Stimulated activated naive CD8-positive, alpha-beta T cell treated with anti-CD3 and anti-CD28 coated beads, Interleukin-15, amount 100 ng/mL, for 72 hours (primary cell): ENCODE data around the gene SMTNL2.
"Not testable (repeated sequence)": the region's sequence is repeated elsewhere in the genome, so short reads cannot be mapped to it uniquely, and the experiment has no call there.

Experiments used
- ATAC-seq: fragments of 150-1000 bp; cut with Tn5 transposase; 2 replicates; pipeline ENCODE4 v1.10.0; 2021; ENCODE audit warnings: mild to moderate bottlenecking, moderate library complexity
- DNase-seq, 2 donors: peaks; one replicate each; pipeline ENCODE4 v3.0.0; 2021 to 2022
- H3K27ac Mint-ChIP-seq, 2 donors: one replicate each; pipeline ENCODE4 v1.8.0; 2022; ENCODE audit warnings: mild to moderate bottlenecking in 2 of 2, mixed read lengths in 2 of 2, moderate library complexity in 2 of 2
- H3K27me3 Mint-ChIP-seq: one replicate; pipeline ENCODE4 v1.8.0; 2022; ENCODE audit warnings: mixed read lengths
- H3K4me1 Mint-ChIP-seq: one replicate; pipeline ENCODE4 v1.8.0; 2022; ENCODE audit warnings: mild to moderate bottlenecking, mixed read lengths
- H3K4me3 Mint-ChIP-seq, 2 donors: one replicate each; pipeline ENCODE4 v1.8.0; 2022; ENCODE audit warnings: mild to moderate bottlenecking in 2 of 2, mixed read lengths in 2 of 2, moderate library complexity in 1 of 2
- H3K9me3 Mint-ChIP-seq, 2 donors: one replicate each; pipeline ENCODE4 v1.8.0; 2022; ENCODE audit warnings: mixed read lengths in 2 of 2

Gene SMTNL2

GRCh38 chr17:4565209-4566141 is 18.9 kb upstream of the SMTNL2 start:
- peak; percentile 50 to 64 for DNase-seq
- Mint-ChIP-seq H3K4me3 (peak overlapping the region; percentile 51 to 53), H3K27me3 (peaks cover 14% of the 10 kb centered on the region), H3K27ac (peak overlapping the region; percentile 69 to 73), H3K9me3 (no peaks in the 10 kb centered on the region), H3K4me1 (peaks cover 47% of the 10 kb centered on the region)
- ATAC-seq: peak; percentile 62

GRCh38 chr17:4566785-4567184 is 17.5 kb upstream of the SMTNL2 start:
- H3K27me3 Mint-ChIP-seq: peaks cover 14% of the 10 kb centered on the region

GRCh38 chr17:4569591-4569990 is 14.7 kb upstream of the SMTNL2 start:
- H3K27ac Mint-ChIP-seq: no peak overlapping the region
- H3K4me3 Mint-ChIP-seq: no peak overlapping the region
- H3K9me3 Mint-ChIP-seq: no peaks in the 10 kb centered on the region
- DNase-seq: no peak
- peaks cover 14% of the 10 kb centered on the region for H3K27me3 Mint-ChIP-seq
- peaks cover 38% of the 10 kb centered on the region for H3K4me1 Mint-ChIP-seq
- no peak for ATAC-seq

More at GRCh38 chr17:4566785-4567184, 17.5 kb upstream of the SMTNL2 start:
- ATAC-seq (peak; percentile 56), DNase-seq (peak; percentile 42 to 57)
- Mint-ChIP-seq H3K4me1 (peaks cover 45% of the 10 kb centered on the region), H3K27ac (peak overlapping the region in 1 of 2 donors; percentile 23), H3K4me3 (no peak overlapping the region), H3K9me3 (no peaks in the 10 kb centered on the region)

GRCh38 chr17:4572131-4572530 is 12.2 kb upstream of the SMTNL2 start:
- peaks cover 17% of the 10 kb centered on the region for H3K27me3 Mint-ChIP-seq

GRCh38 chr17:4573115-4573514 is 11.2 kb upstream of the SMTNL2 start:
- no peak overlapping the region for H3K27ac Mint-ChIP-seq
- no peak for DNase-seq
- H3K4me1 Mint-ChIP-seq: peaks cover 25% of the 10 kb centered on the region
- no peak for ATAC-seq
- H3K9me3 Mint-ChIP-seq: no peaks in the 10 kb centered on the region
- H3K27me3 Mint-ChIP-seq: peaks cover 17% of the 10 kb centered on the region
- H3K4me3 Mint-ChIP-seq: peak overlapping the region in 1 of 2 donors; percentile 41

More at GRCh38 chr17:4572131-4572530, 12.2 kb upstream of the SMTNL2 start:
- DNase-seq (no peak), ATAC-seq (no peak)
- peaks cover 25% of the 10 kb centered on the region for H3K4me1 Mint-ChIP-seq
- no peak overlapping the region for H3K27ac Mint-ChIP-seq
- no peaks in the 10 kb centered on the region for H3K9me3 Mint-ChIP-seq
- H3K4me3 Mint-ChIP-seq: no peak overlapping the region

GRCh38 chr17:4573669-4574068 is 10.7 kb upstream of the SMTNL2 start:
- Mint-ChIP-seq H3K27me3 (peaks cover 17% of the 10 kb centered on the region), H3K9me3 (no peaks in the 10 kb centered on the region), H3K27ac (no peak overlapping the region), H3K4me1 (peaks cover 25% of the 10 kb centered on the region), H3K4me3 (peak overlapping the region in 1 of 2 donors; percentile 41)
- ATAC-seq (peak; percentile 100), DNase-seq (peak; percentile 59 to 79)

- H3K4me1 Mint-ChIP-seq: peaks cover 25% of the 10 kb centered on the region
- H3K9me3 Mint-ChIP-seq: no peaks in the 10 kb centered on the region
- H3K4me3 Mint-ChIP-seq: no peak overlapping the region
- ATAC-seq: no peak
- no peak overlapping the region for H3K27ac Mint-ChIP-seq
- DNase-seq: no peak
- peaks cover 17% of the 10 kb centered on the region for H3K27me3 Mint-ChIP-seq
Observed at GRCh38 chr17:4574448-4575045, 9.8 kb upstream of the SMTNL2 start.

- no peak for DNase-seq
- H3K4me1 Mint-ChIP-seq: peaks cover 21% of the 10 kb centered on the region
- no peak for ATAC-seq
- no peak overlapping the region for H3K4me3 Mint-ChIP-seq
- H3K27me3 Mint-ChIP-seq: peaks cover 22% of the 10 kb centered on the region
- H3K27ac Mint-ChIP-seq: peak overlapping the region in 1 of 2 donors; percentile 30
- H3K9me3 Mint-ChIP-seq: no peaks in the 10 kb centered on the region
Observed at GRCh38 chr17:4576161-4576558, 8.2 kb upstream of the SMTNL2 start.

GRCh38 chr17:4576729-4577322 is 7.5 kb upstream of the SMTNL2 start:
- no peak for ATAC-seq
- peaks cover 28% of the 10 kb centered on the region for H3K27me3 Mint-ChIP-seq
- H3K4me1 Mint-ChIP-seq: peaks cover 21% of the 10 kb centered on the region
- no peaks in the 10 kb centered on the region for H3K9me3 Mint-ChIP-seq
- H3K27ac Mint-ChIP-seq: no peak overlapping the region
- DNase-seq: no peak
- H3K4me3 Mint-ChIP-seq: no peak overlapping the region

GRCh38 chr17:4577386-4577993 is 6.8 kb upstream of the SMTNL2 start:
- peaks cover 35% of the 10 kb centered on the region for H3K27me3 Mint-ChIP-seq
- no peak for DNase-seq
- H3K9me3 Mint-ChIP-seq: no peaks in the 10 kb centered on the region
- no peak for ATAC-seq
- peaks cover 21% of the 10 kb centered on the region for H3K4me1 Mint-ChIP-seq
- H3K27ac Mint-ChIP-seq: peak overlapping the region in 1 of 2 donors; percentile 60
- no peak overlapping the region for H3K4me3 Mint-ChIP-seq

GRCh38 chr17:4578349-4578748 is 6.0 kb upstream of the SMTNL2 start:
- H3K4me3 Mint-ChIP-seq: not testable (repeated sequence)

GRCh38 chr17:4579678-4580077 is 4.7 kb upstream of the SMTNL2 start:
- Mint-ChIP-seq H3K27ac (no peak overlapping the region), H3K4me1 (peaks cover 10% of the 10 kb centered on the region), H3K9me3 (no peaks in the 10 kb centered on the region), H3K27me3 (peaks cover 51% of the 10 kb centered on the region), H3K4me3 (no peak overlapping the region)
- ATAC-seq (no peak), DNase-seq (no peak)

More at GRCh38 chr17:4578349-4578748, 6.0 kb upstream of the SMTNL2 start:
- H3K4me1 Mint-ChIP-seq: peaks cover 14% of the 10 kb centered on the region
- not testable (repeated sequence) for ATAC-seq, DNase-seq, H3K27ac Mint-ChIP-seq, H3K9me3 Mint-ChIP-seq
- H3K27me3 Mint-ChIP-seq: peaks cover 44% of the 10 kb centered on the region

GRCh38 chr17:4580291-4580690 is 4.0 kb upstream of the SMTNL2 start:
- DNase-seq (no peak), ATAC-seq (no peak)
- no peak overlapping the region for H3K4me3 Mint-ChIP-seq
- H3K27me3 Mint-ChIP-seq: peaks cover 51% of the 10 kb centered on the region
- no peaks in the 10 kb centered on the region for H3K9me3 Mint-ChIP-seq
- H3K4me1 Mint-ChIP-seq: peaks cover 6% of the 10 kb centered on the region
- H3K27ac Mint-ChIP-seq: no peak overlapping the region

- Mint-ChIP-seq H3K27me3 (peaks cover 66% of the 10 kb centered on the region), H3K9me3 (no peaks in the 10 kb centered on the region), H3K27ac (no peak overlapping the region), H3K4me1 (peaks cover 6% of the 10 kb centered on the region), H3K4me3 (no peak overlapping the region)
- ATAC-seq: no peak
- no peak for DNase-seq
Observed at GRCh38 chr17:4582101-4582501, 2.2 kb upstream of the SMTNL2 start.

GRCh38 chr17:4582691-4583090 is 1.6 kb upstream of the SMTNL2 start:
- ATAC-seq (no peak), DNase-seq (no peak)
- no peaks in the 10 kb centered on the region for H3K9me3 Mint-ChIP-seq
- H3K27ac Mint-ChIP-seq: no peak overlapping the region
- H3K4me1 Mint-ChIP-seq: peaks cover 6% of the 10 kb centered on the region
- peaks cover 70% of the 10 kb centered on the region for H3K27me3 Mint-ChIP-seq
- H3K4me3 Mint-ChIP-seq: no peak overlapping the region
